ENCODE results near the gene UTS2B. TPM values are rescaled to one million over a fixed set of nuclear protein-coding genes. Genes with fewer than 3 reads are reported as not detected.

Gene UTS2B
- total RNA-seq, 4 donors from 2014 or later: not detected

GRCh38 chr3:191336833-191337232, 6.5 kb upstream of the UTS2B start:
- no peak for DNase-seq (ENCODE audit: low spot score in 2 of 2)
- 58 to 61% methylated on average over 2 of the region's 2 CpGs for whole genome bisulfite sequencing, 2 donors
- TF ChIP-seq POLR2A (IDR thresholded peaks at IDR 0.05) (no peak), CTCF (IDR thresholded peaks at IDR 0.05) (no peak)
- H3K4me3 ChIP-seq (ENCODE audit: low read depth, poor library complexity, severe bottlenecking): no peak overlapping the region
- intact Hi-C loops (cut with DNase I; ENCODE audit: low total_unique reads): no loop called here

GRCh38 chr3:191334346-191334893, 4.1 kb upstream of the UTS2B start:
- TF ChIP-seq POLR2A (IDR thresholded peaks at IDR 0.05): no peak
- no peak for TF ChIP-seq CTCF (IDR thresholded peaks at IDR 0.05)
- 87% methylated on average over 4 of the region's 4 CpGs for WGBS, 2 donors
- no peak overlapping the region for H3K4me3 ChIP-seq (ENCODE audit: low read depth, poor library complexity, severe bottlenecking)
- intact Hi-C loops (cut with DNase I; ENCODE audit: low total_unique reads): no loop called here
- DNase-seq (ENCODE audit: low spot score in 2 of 2): no peak

GRCh38 chr3:191333298-191333880, 3.1 kb upstream of the UTS2B start:
- H3K4me3 ChIP-seq (ENCODE audit: low read depth, poor library complexity, severe bottlenecking): no peak overlapping the region
- WGBS, 2 donors: 87 to 96% methylated on average over 3 of the region's 3 CpGs
- TF ChIP-seq CTCF (IDR thresholded peaks at IDR 0.05) (no peak), POLR2A (IDR thresholded peaks at IDR 0.05) (no peak)
- DNase-seq (ENCODE audit: low spot score in 2 of 2): no peak
- intact Hi-C loops (cut with DNase I; ENCODE audit: low total_unique reads): no loop called here

GRCh38 chr3:191331388-191331787, 1.1 kb upstream of the UTS2B start:
- H3K4me3 ChIP-seq (ENCODE audit: low read depth, poor library complexity, severe bottlenecking): no peak overlapping the region
- no peak for DNase-seq (ENCODE audit: low spot score in 2 of 2)
- TF ChIP-seq CTCF (IDR thresholded peaks at IDR 0.05) (no peak), POLR2A (IDR thresholded peaks at IDR 0.05) (no peak)
- 39 to 43% methylated on average over 3 of the region's 3 CpGs for WGBS, 2 donors
- intact Hi-C loops (cut with DNase I; ENCODE audit: low total_unique reads): no loop called here

- peak overlapping the region; percentile 92 for H3K4me3 ChIP-seq (ENCODE audit: low read depth, poor library complexity, severe bottlenecking)
- DNase-seq (ENCODE audit: low spot score in 2 of 2): no peak
- TF ChIP-seq POLR2A (IDR thresholded peaks at IDR 0.05) (no peak), CTCF (IDR thresholded peaks at IDR 0.05) (no peak)
- WGBS, 2 donors: 18 to 22% methylated on average over 11 of the region's 11 CpGs
- intact Hi-C loops (cut with DNase I; ENCODE audit: low total_unique reads): no loop called here
These were observed 263 bp upstream of the UTS2B start for GRCh38 chr3:191330530-191331048.
